Testis (tissue), 3 donors: ENCODE results near the gene TPCN1. TPM values are rescaled to one million over a fixed set of nuclear protein-coding genes. Genes with fewer than 3 reads are reported as not detected.

Experiments used
- DNase-seq: peaks from one replicate; pipeline ENCODE4 v3.0.0-alpha.2; 2019
- H3K27ac ChIP-seq, 2 donors: fragments of 200-600 bp; sonication (generic); one replicate each; pipeline ENCODE4 v1.5.1; 2019
- H3K27me3 ChIP-seq: fragments of 200-600 bp; sonication (generic); one replicate; pipeline ENCODE4 v1.5.1; 2019
- H3K36me3 ChIP-seq: fragments of 200-600 bp; sonication (generic); one replicate; pipeline ENCODE4 v1.5.1; 2017; ENCODE audit warnings: low read depth; ENCODE audit errors: missing control alignments
- H3K4me1 ChIP-seq: fragments of 200-600 bp; sonication (generic); one replicate; pipeline ENCODE4 v1.5.1; 2019
- H3K4me3 ChIP-seq, 2 donors: fragments of 200-600 bp; sonication (generic); one replicate each; pipeline ENCODE4 v1.5.1; 2017 to 2019
- H3K9me3 ChIP-seq: fragments of 200-600 bp; sonication (generic); one replicate; pipeline ENCODE4 v1.5.1; 2017
- CTCF ChIP-seq, 3 experiments: fragments of 450-650 bp in 2 of 3; fragments of 200-600 bp in 1 of 3; sonication (generic) in 1 of 3; IDR thresholded peaks; one replicate each; pipeline ENCODE4 v1.5.1; 2016 to 2019; ENCODE audit warnings: antibody characterized with exemption in 3 of 3, mild to moderate bottlenecking in 2 of 3, moderate library complexity in 1 of 3
- POLR2A ChIP-seq: fragments of 450-650 bp; IDR thresholded peaks from one replicate; pipeline ENCODE4 v1.6.1; 2017; ENCODE audit warnings: antibody characterized with exemption, mild to moderate bottlenecking, moderate library complexity
- WGBS, 2 donors: methylation state at CpG; one replicate each; pipeline ENCODE4 v1.1.5; 2018; 5-methylcytosine and 5-hydroxymethylcytosine counted together
- intact Hi-C: fragments of 100-400 bp; cut with DNase I; formaldehyde crosslinking; loops from one replicate; pipeline ENCODE4 v1.15.1; 2023; ENCODE audit warnings: low total_unique reads
- polyA plus RNA-seq: library from polyadenylated mRNA; stranded (reverse); fragments of 350-450 nt; fragmentation: Illumina TruSeq; extraction: RNeasy Lipid Tissue Mini Kit (QIAGEN cat#74804); gene quantifications from one replicate; pipeline ENCODE4 v1.2.3, GENCODE V29; 2014; ENCODE audit warnings: low read depth, low replicate concordance; ENCODE audit not compliant: insufficient read depth
- total RNA-seq, 2 donors: library from RNA; depleted of rRNA; stranded (reverse); fragments of >200 nt; gene quantifications; one replicate each; pipeline ENCODE4 v1.2.3, GENCODE V29; 2016

Gene TPCN1
- total and polyA plus RNA-seq, 3 donors from 2014 or later = 33.4 to 73.0 (median 48.7) TPM

DNA sequence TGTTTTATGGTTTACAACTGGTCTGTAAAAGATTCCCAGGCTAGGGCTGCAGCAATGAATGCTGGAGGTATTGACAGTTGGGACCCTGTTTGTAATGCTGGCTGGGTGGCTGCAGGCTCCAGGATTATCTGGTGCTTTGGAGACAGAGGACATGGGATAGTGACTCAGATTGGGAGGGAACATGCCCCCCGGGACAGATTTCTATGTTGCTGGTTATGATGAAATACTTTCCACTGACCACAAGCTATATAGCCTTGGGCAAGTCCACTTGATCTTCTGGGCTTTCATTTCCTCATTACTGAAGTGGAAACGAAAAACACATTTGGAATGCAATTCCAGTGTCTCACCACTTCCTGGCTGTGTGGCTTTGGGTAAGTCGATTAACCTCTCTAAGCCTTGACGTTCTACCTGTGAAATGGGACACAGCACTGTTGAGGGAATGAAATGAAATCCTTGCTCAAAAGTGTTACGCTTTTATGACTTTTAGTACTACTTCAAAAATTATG lies 6.3 kb upstream of the TPCN1 start:
- Histone ChIP-seq H3K27ac (no peak overlapping the region), H3K9me3 (no peaks in the 10 kb centered on the region), H3K4me3 (no peak overlapping the region), H3K4me1 (peaks cover 3% of the 10 kb centered on the region), H3K36me3 (no peaks in the 10 kb centered on the region), H3K27me3 (no peaks in the 10 kb centered on the region)
- TF ChIP-seq CTCF (IDR thresholded peaks at IDR 0.05) = no peak
- no peak for TF ChIP-seq POLR2A
- WGBS, 2 donors = 73 to 79% methylated on average over 5 of the region's 5 CpGs
- DNase-seq = peak; percentile 49
- intact Hi-C loops = no loop called here

DNA sequence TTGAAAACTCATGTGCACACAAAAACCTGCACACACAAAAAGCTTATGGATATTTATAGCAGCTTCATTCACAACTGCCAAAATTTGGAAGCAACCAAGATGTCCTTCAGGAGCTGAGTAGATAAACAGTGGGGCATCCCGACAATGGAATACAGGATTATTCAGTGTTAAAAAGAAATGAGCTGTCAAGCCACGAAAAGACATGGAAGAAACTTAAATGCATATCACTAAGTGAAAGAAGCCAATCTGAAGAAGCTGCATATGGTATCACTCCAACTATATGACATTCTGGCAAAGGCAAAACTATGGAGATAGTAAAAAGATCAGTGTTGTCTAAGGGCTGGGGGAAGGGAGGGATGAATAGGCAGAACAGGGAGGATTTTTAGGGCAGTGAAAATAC lies 5.2 kb upstream of the TPCN1 start:
- 50 to 58% methylated on average over 2 of the region's 2 CpGs for WGBS, 2 donors
- Histone ChIP-seq H3K4me3 (no peak overlapping the region), H3K9me3 (no peaks in the 10 kb centered on the region), H3K36me3 (no peaks in the 10 kb centered on the region), H3K4me1 (peaks cover 3% of the 10 kb centered on the region), H3K27me3 (no peaks in the 10 kb centered on the region), H3K27ac (no peak overlapping the region)
- intact Hi-C loops = no loop called here
- no peak for DNase-seq
- no peak for TF ChIP-seq POLR2A
- TF ChIP-seq CTCF (IDR thresholded peaks at IDR 0.05) = no peak

- 0% methylated on average over 18 to 23 of the region's 23 CpGs for WGBS, 2 donors
- intact Hi-C loops = no loop called here
- DNase-seq = no peak
- Histone ChIP-seq H3K27me3 (no peaks in the 10 kb centered on the region), H3K27ac (peak overlapping the region; percentile 28 to 62), H3K9me3 (no peaks in the 10 kb centered on the region), H3K4me1 (peaks cover 25% of the 10 kb centered on the region), H3K4me3 (peak overlapping the region; percentile 58 to 84), H3K36me3 (no peaks in the 10 kb centered on the region)
- no peak for TF ChIP-seq CTCF (IDR thresholded peaks at IDR 0.05)
- no peak for TF ChIP-seq POLR2A
Measured at GRCh38 chr12:113220593-113221180, 577 bp upstream of the TPCN1 start.

DNA sequence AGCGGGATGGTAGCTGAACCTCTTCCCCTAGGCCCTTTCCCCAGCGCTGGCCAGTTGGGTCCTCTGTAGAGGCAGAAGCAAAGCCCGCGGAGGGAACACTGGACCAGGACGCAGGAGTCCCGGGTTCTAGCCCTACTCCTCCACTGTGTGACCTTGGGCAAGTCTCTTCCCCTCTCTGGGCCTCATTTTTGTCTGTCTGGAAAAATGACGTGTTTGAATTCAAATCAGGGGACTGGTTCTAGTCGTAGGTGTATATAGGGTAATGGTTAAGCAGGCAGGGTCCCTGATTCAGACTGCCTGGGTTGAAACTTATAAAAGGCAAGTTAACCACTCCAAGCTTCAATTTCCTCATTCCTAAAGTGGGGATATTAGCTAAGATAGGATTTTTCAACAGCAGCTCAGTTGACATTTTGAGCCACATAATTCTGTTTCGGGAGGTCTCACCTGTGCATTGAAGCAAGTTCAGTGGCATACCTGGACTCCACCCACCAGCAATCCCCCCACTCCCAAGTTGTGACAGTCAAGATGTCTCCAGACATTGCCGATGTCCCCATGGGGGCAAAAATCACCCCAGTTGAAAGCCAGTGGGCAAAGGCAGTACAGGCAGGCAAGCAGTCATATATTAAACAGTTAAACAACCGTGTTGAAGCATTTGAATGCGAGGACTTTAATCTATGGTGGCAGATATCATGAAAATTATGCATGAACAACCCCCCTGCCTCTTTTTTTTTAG lies 899 bp downstream of the TPCN1 start:
- Histone ChIP-seq H3K27ac (peak overlapping the region; percentile 71 to 78), H3K4me1 (peaks cover 31% of the 10 kb centered on the region), H3K36me3 (no peaks in the 10 kb centered on the region), H3K27me3 (no peaks in the 10 kb centered on the region), H3K4me3 (peak overlapping the region; percentile 72 to 84), H3K9me3 (no peaks in the 10 kb centered on the region)
- TF ChIP-seq POLR2A (no peak), CTCF (IDR thresholded peaks at IDR 0.05) (no peak)
- 8 to 10% methylated on average over 12 of the region's 12 CpGs for WGBS, 2 donors
- DNase-seq = no peak
- intact Hi-C loops = no loop called here
